Lower lobe of right lung (tissue), 2 donors: ENCODE data around the gene JMJD1C. TPM values are rescaled to one million over a fixed set of nuclear protein-coding genes. Genes with fewer than 3 reads are reported as not detected.

Source experiments
- ATAC-seq, 2 donors: fragments of 200-7000 bp; cut with Tn5 transposase; one replicate each; pipeline ENCODE4 v1.9.1; 2020 to 2022; ENCODE audit warnings: mild to moderate bottlenecking in 2 of 2, moderate library complexity in 2 of 2
- DNase-seq: peaks from one replicate; pipeline ENCODE4 v3.0.0-alpha.2; 2020
- H3K27ac ChIP-seq: fragments of 200-600 bp; one replicate; pipeline ENCODE4 v1.8.0; 2022
- H3K27me3 ChIP-seq: fragments of 200-600 bp; one replicate; pipeline ENCODE4 v1.8.0; 2022; ENCODE audit warnings: low read depth
- H3K36me3 ChIP-seq: fragments of 200-600 bp; one replicate; pipeline ENCODE4 v1.8.0; 2022; ENCODE audit warnings: mild to moderate bottlenecking
- H3K4me1 ChIP-seq: fragments of 200-600 bp; one replicate; pipeline ENCODE4 v1.8.0; 2022
- H3K4me3 ChIP-seq: fragments of 200-600 bp; one replicate; pipeline ENCODE4 v1.8.0; 2022; ENCODE audit warnings: mild to moderate bottlenecking
- H3K9me3 ChIP-seq: fragments of 200-600 bp; one replicate; pipeline ENCODE4 v1.8.0; 2022
- intact Hi-C: fragments of 100-400 bp; cut with DNase I; formaldehyde crosslinking; loops from one replicate; pipeline ENCODE4 v1.11.0; 2022
- total RNA-seq: library from RNA; stranded (reverse); fragmentation: NEBNext Ultra II Directional; extraction: Animal tissue kit (Norgen Biotek cat#: 25700); gene quantifications from one replicate; pipeline ENCODE4 v1.2.1, GENCODE V29; 2021
- TF ChIP-seq, protein P1 (sequence below): fragments of 200-600 bp; IDR thresholded peaks from one replicate; pipeline ENCODE4 v1.8.0; 2022; ENCODE audit warnings: antibody characterized with exemption, mild to moderate bottlenecking
- donor health status: DM: no; HTN: yes; CAD: no; lungs with severe emphysema.

JMJD1C gene
- total RNA-seq, 1 donor from 2014 or later = 100.0 TPM

DNA sequence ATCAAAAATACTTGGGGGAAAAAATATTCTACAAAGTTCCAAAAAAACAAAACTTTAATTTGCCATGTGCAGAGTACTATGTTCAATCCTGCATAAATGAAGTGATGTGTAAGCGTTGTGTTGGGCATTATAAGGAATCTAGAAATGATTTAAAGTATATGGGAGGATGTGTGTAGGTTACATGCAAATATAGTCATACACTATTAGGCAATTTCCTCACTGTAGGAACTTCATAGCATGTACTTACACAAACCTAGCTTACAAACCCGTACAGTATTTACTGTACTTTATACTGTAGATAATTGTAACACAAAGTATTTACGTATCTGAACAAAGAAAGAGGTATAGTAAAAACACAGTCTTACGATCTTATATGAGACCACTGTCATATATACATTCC is 260.4 kb downstream of the JMJD1C start:
- DNase-seq = no peak
- no peaks in the 10 kb centered on the region for H3K27me3 ChIP-seq
- peaks cover 39% of the 10 kb centered on the region for H3K4me1 ChIP-seq
- no peaks in the 10 kb centered on the region for H3K9me3 ChIP-seq
- no peak overlapping the region for H3K27ac ChIP-seq
- no peak overlapping the region for H3K4me3 ChIP-seq
- TF ChIP-seq, protein P1, sequence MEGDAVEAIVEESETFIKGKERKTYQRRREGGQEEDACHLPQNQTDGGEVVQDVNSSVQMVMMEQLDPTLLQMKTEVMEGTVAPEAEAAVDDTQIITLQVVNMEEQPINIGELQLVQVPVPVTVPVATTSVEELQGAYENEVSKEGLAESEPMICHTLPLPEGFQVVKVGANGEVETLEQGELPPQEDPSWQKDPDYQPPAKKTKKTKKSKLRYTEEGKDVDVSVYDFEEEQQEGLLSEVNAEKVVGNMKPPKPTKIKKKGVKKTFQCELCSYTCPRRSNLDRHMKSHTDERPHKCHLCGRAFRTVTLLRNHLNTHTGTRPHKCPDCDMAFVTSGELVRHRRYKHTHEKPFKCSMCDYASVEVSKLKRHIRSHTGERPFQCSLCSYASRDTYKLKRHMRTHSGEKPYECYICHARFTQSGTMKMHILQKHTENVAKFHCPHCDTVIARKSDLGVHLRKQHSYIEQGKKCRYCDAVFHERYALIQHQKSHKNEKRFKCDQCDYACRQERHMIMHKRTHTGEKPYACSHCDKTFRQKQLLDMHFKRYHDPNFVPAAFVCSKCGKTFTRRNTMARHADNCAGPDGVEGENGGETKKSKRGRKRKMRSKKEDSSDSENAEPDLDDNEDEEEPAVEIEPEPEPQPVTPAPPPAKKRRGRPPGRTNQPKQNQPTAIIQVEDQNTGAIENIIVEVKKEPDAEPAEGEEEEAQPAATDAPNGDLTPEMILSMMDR = no peak
- intact Hi-C loops = no loop called here
- H3K36me3 ChIP-seq = peaks cover 49% of the 10 kb centered on the region
- ATAC-seq = no peak

DNA sequence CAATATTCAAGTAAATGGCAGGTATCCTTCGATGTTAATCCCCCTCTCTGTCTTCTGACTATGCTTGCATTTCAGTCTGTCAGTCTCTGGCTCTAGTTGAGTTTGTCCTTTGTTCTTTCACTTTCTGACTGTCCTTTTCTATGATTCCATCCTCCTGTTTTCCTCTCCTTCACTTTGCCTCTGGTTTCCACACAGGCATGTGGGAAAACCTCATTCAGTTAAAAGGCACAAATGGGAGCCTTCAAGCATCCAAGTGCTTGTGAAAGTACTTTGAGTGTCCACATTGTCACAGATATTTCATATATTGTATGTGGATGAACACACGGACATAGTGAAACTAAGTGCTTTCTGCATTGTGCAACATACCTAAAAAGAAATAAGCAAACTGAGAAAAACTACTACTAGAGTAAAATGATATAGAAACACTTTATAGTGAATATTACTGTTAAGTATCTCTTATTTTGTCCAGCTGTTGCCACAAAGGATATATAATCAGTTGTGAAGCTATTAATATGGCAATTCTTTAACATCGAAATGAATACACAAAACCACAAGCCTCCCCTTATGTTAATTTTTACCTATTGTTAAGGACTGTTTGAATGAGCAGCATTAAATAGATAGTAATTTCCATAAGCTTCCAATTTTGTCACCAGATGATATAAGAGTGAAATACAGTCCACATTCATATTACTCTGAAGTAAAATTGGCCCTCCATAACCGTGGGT is 260.9 kb downstream of the JMJD1C start:
- TF ChIP-seq, protein P1 = no peak
- Histone ChIP-seq H3K27ac (no peak overlapping the region), H3K36me3 (peaks cover 51% of the 10 kb centered on the region), H3K4me3 (no peak overlapping the region), H3K4me1 (peaks cover 38% of the 10 kb centered on the region), H3K9me3 (no peaks in the 10 kb centered on the region), H3K27me3 (no peaks in the 10 kb centered on the region)
- DNase-seq = no peak
- intact Hi-C loops = no loop called here
- no peak for ATAC-seq

GRCh38 chr10:63201118-63201517 is 264.7 kb downstream of the JMJD1C start:
- intact Hi-C loops = no loop called here
- Histone ChIP-seq H3K9me3 (no peaks in the 10 kb centered on the region), H3K36me3 (peaks cover 67% of the 10 kb centered on the region)

DNA sequence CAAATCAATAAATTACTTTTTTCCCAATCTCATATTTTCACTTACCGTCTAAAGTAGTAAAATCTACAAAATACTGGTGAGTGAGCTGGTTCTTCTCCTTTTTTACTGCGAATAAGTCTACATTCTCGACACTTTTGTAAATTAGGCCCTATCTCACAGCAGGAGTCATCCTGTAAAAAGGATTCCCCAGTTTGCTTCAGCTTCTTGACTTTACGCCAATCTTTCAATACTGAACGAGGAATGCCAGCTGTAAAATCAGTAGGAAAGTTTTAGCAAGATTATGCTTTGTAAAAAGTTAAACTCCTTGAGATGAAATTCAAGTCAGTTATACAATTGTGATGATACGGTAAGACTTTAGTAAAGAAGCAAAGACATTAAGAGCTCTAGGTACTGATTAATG is 265.3 kb downstream of the JMJD1C start:
- DNase-seq = no peak
- intact Hi-C loops = no loop called here
- peaks cover 68% of the 10 kb centered on the region for H3K36me3 ChIP-seq

More at GRCh38 chr10:63201118-63201517, 264.7 kb downstream of the JMJD1C start:
- ATAC-seq (no peak), DNase-seq (no peak)
- Histone ChIP-seq H3K4me3 (no peak overlapping the region), H3K4me1 (peaks cover 13% of the 10 kb centered on the region), H3K27me3 (no peaks in the 10 kb centered on the region), H3K27ac (no peak overlapping the region)
- TF ChIP-seq, protein P1 = no peak

GRCh38 chr10:63199716-63200115 is 266.1 kb downstream of the JMJD1C start:
- intact Hi-C loops = no loop called here
- TF ChIP-seq, protein P1 = no peak
- DNase-seq (no peak), ATAC-seq (no peak)
- Histone ChIP-seq H3K4me3 (no peak overlapping the region), H3K4me1 (peaks cover 2% of the 10 kb centered on the region), H3K9me3 (no peaks in the 10 kb centered on the region), H3K27me3 (no peaks in the 10 kb centered on the region), H3K36me3 (peaks cover 75% of the 10 kb centered on the region), H3K27ac (no peak overlapping the region)

More for the DNA sequence above, 265.3 kb downstream of the JMJD1C start:
- Histone ChIP-seq H3K4me1 (peaks cover 7% of the 10 kb centered on the region), H3K4me3 (no peak overlapping the region), H3K27ac (no peak overlapping the region), H3K27me3 (no peaks in the 10 kb centered on the region), H3K9me3 (no peaks in the 10 kb centered on the region)
- TF ChIP-seq, protein P1 = no peak
- no peak for ATAC-seq
